AG04450 (cell line): ENCODE data around the gene RNASE12. TPM values are rescaled to one million over a fixed set of nuclear protein-coding genes. Genes with fewer than 3 reads are reported as not detected.
A peak's percentile ranks its signal among the peaks of the same experiment; 100 is the strongest.

Source experiments
- CTCF ChIA-PET: fragments of 300-600, 350-600 bp; formaldehyde crosslinking; extraction: SDS; loops from one replicate; lab custom pipeline; 2022; ENCODE audit warnings: antibody characterized with exemption, inconsistent platforms; lab: Charles Lee
- POLR2A ChIA-PET: fragments of 350-600 bp; formaldehyde crosslinking; extraction: SDS; loops from one replicate; lab custom pipeline; 2021; ENCODE audit warnings: antibody characterized with exemption, inconsistent platforms; lab: Yijun Ruan, JAX
- DNase-seq: peaks from one replicate; pipeline ENCODE4 v3.0.0-alpha.2; 2011; ENCODE audit warnings: low read depth, low spot score
- H3K27ac ChIP-seq: one replicate; pipeline ENCODE4 v1.5.1; 2012; ENCODE audit warnings: low read depth, low read length, control low read depth
- H3K27me3 ChIP-seq: one replicate; pipeline ENCODE4 v1.6.0; 2012; ENCODE audit warnings: low read length; ENCODE audit not compliant: control insufficient read depth, insufficient read depth
- H3K4me3 ChIP-seq: 2 replicates; pipeline ENCODE4 v1.5.1; 2011; ENCODE audit warnings: mild to moderate bottlenecking, low read depth, low read length, control low read depth
- H3K9me3 ChIP-seq: 2 replicates; pipeline ENCODE4 v1.5.1; 2012; ENCODE audit warnings: low read length; ENCODE audit not compliant: control insufficient read depth, insufficient read depth
- CTCF ChIP-seq: IDR thresholded peaks from 2 replicates; pipeline ENCODE4 v1.5.1; 2011; ENCODE audit warnings: low read depth, low read length, control low read depth, inconsistent platforms
- polyA plus RNA-seq: library from polyadenylated mRNA; depleted of rRNA; stranded (reverse); fragments of >200 nt; gene quantifications from 2 replicates; pipeline ENCODE4 v1.2.3, GENCODE V29; 2011

The RNASE12 gene
- polyA plus RNA-seq, 1 experiment, result not detected

GRCh38 chr14:20613094-20614037 lies 22.2 kb upstream of the RNASE12 start:
- DNase-seq, result peak; percentile 97
- Histone ChIP-seq H3K27ac (peak overlapping the region; percentile 42), H3K27me3 (no peaks in the 10 kb centered on the region), H3K4me3 (peak overlapping the region; percentile 70), H3K9me3 (no peaks in the 10 kb centered on the region)
- TF ChIP-seq CTCF, result peak; percentile 76
- CTCF ChIA-PET, result interaction anchor here (0.6 to 3.2 kb wide), 15 partner anchors 10 to 993 kb away, joined by 3 to 26 read pairs (median 4); partner anchors contain the start of genes CCNB1IP1, PARP2 and RNASE4
- POLR2A ChIA-PET, result interaction anchor here (1.1 to 1.7 kb wide), 5 partner anchors 68 to 270 kb away, joined by 3 to 13 read pairs (median 5); partner anchors contain the start of genes PARP2 and PNP

GRCh38 chr14:20612403-20612802 lies 21.2 kb upstream of the RNASE12 start:
- Histone ChIP-seq H3K27ac (no peak overlapping the region), H3K4me3 (no peak overlapping the region), H3K27me3 (no peaks in the 10 kb centered on the region), H3K9me3 (no peaks in the 10 kb centered on the region)
- ChIA-PET CTCF (interaction anchor here (0.6 to 3.2 kb wide), 10 partner anchors 11 to 994 kb away, joined by 3 to 26 read pairs (median 8); partner anchors contain the start of genes CCNB1IP1 and PARP2), POLR2A (interaction anchor here (0.7 to 1.7 kb wide), 4 partner anchors 78 to 269 kb away, joined by 3 to 13 read pairs (median 4); partner anchors contain the start of genes PARP2 and PNP)
- DNase-seq, result no peak
- TF ChIP-seq CTCF, result no peak

GRCh38 chr14:20611277-20611676 lies 20.1 kb upstream of the RNASE12 start:
- TF ChIP-seq CTCF, result no peak
- Histone ChIP-seq H3K27me3 (no peaks in the 10 kb centered on the region), H3K9me3 (no peaks in the 10 kb centered on the region), H3K4me3 (no peak overlapping the region), H3K27ac (no peak overlapping the region)
- ChIA-PET POLR2A (no interaction called here), CTCF (interaction anchor here (0.6 to 7.9 kb wide), 3 partner anchors 197 to 285 kb away, joined by 3 to 71 read pairs (median 58); partner anchors contain the start of gene TEP1)
- no peak for DNase-seq

DNA sequence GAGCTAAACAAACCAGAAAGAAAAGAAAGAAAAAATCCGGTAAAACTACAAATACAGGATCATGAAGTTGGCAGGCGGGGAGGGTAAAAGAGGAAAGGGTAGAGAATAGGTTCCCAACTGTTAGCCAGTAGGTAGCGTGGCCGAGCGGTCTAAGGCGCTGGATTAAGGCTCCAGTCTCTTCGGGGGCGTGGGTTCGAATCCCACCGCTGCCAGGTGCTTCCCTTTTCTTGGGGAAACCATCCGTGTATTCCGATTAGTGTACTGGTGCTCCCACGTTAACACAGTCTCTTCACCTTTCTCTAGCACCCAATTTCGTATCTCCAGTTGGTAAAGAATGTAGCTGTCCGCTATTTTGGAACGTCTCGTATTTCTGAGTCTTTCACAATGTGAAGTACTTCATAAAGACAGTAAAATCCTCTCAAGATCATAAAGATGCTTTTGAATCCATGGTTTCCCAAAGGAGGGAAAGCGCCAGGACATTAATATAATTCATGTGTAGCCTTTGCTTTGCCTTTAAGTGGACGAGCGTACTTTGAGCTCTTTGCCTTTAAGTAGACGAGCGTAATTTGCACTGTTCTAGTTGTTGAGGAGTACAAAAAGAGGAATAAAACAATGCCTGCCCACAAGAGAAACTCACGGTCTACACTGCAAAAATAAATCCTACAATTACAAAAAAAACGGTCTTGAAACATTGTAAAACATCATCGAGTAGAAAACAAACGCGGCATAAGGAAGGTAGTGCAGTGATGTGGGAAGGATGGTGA lies 19.0 kb upstream of the RNASE12 start:
- DNase-seq, result peak; percentile 48
- no peaks in the 10 kb centered on the region for H3K9me3 ChIP-seq
- H3K27me3 ChIP-seq, result no peaks in the 10 kb centered on the region
- ChIA-PET CTCF (interaction anchor here (0.6 to 7.9 kb wide), 20 partner anchors 21 to 361 kb away, joined by 3 to 71 read pairs (median 4); partner anchors contain the start of genes CCNB1IP1, PARP2 and TEP1), POLR2A (interaction anchor here (0.8 kb wide), 1 partner anchor 267 kb away, joined by 4 read pairs; the partner anchor contains the start of gene PARP2)
- H3K4me3 ChIP-seq, result peak overlapping the region; percentile 82
- H3K27ac ChIP-seq, result no peak overlapping the region
- TF ChIP-seq CTCF, result no peak; the same call in 1 of the 2 replicates
